ENCODE data around the gene RPP14. TPM values are rescaled to one million over a fixed set of nuclear protein-coding genes. Genes with fewer than 3 reads are reported as not detected.

RPP14 gene
- 8.1 and 8.3 TPM in 2 replicates for total RNA-seq

DNA sequence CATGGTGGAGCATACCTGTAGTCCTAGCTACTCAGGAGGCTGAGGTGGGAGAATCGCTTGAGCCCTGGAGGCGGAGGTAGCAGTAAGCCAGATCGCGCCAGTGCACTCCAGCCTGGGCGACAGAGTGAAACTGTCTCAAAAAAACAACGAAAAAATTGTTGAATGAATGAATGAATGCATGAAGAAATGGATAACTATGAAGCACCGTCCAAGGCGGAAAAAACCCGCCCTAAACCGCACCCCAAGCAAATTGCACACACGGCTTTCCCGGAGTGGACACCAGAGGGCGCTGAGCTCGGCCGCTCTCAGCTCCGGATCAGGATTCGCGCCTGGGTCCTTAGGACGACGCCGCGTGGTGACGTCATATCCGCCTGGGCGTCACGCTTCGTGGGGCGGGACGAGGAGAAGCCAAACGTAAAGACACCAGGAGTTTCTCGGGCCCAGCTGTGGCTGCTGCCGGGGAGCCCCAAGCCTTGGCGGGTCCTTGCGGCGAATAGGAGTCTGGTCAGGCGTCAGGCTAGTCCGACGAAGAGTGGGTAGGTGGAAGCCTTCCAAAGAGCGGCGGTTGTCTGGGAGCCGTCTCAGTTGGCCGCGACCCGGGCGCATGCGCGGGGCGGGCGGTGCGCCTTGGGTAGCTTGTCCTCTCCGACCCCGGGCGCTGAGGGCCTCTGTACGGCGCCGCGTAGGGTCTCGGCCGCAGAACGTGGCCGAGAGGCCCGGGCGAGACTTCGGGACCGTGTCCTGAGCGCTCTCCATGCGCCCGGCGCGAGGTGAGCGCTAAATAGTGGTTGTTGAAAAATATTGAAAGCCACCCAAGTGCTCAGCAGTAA lies at the start of gene RPP14, which contains the start of gene HTD2:
Gene RPP14, plus strand, starts transcription at position 364 of the 830 bp plus-strand sequence. CDS start 4,085 bp downstream, outside the sequence.
Gene HTD2, plus strand, starts transcription at position 639 of the 830 bp plus-strand sequence. CDS start 11,094 bp downstream, outside the sequence.

DNA sequence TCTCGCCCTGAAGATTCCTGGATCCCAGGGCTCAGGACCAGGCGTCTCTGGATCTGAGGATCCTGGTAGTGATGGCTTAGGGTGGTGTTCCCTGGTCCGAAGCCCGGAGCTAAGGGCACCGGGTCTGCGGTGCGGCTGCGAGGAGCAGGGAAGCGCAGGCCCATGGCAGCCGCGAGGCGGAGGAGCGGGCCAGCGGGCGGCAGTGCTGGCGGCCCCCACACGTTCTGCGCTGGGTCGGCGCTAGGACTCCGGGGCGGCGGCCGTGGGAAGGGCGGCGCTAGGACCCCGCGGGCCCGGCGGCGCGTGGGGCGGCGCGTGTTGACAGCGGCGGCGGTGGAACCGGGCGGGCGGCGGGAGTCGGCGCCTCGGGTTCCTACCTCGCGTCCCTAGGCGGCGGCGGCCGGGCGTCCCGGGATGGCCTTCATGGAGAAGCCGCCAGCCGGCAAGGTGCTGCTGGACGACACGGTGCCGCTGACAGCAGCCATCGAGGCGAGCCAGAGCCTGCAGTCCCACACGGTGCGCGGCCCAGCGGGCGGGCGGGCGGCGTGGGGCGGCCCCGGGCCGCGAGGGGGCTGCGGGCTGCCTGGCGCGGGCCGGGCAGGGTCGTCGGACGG lies 26.6 kb downstream of the RPP14 start, which contains the start of gene PXK:
Gene PXK, plus strand, starts transcription at position 318 of the 614 bp plus-strand sequence. Its CDS starts 97 bp downstream, at position 415.

Other genes starting within 250 kb of the RPP14 start
- not detected in 2 replicates for gene DNASE1L3, start 95.3 kb upstream of the RPP14 start, total RNA-seq
- 5.2 and 8.5 TPM in 2 replicates for gene ABHD6, start 68.5 kb upstream of the RPP14 start, total RNA-seq
- 4.4 and 7.4 TPM in 2 replicates for gene HTD2, start 275 bp downstream of the RPP14 start, total RNA-seq
- gene PXK, start 26.6 kb downstream of the RPP14 start, total RNA-seq, result 13.4 and 19.9 TPM in 2 replicates
- gene PDHB, start 127.6 kb downstream of the RPP14 start, total RNA-seq, result 52.0 and 61.3 TPM in 2 replicates
- gene KCTD6, start 185.9 kb downstream of the RPP14 start, total RNA-seq, result 4.2 and 5.5 TPM in 2 replicates
- gene ACOX2, start 230.9 kb downstream of the RPP14 start, total RNA-seq, result 2.0 and 2.2 TPM in 2 replicates